IPS-NIHi11 (cell line): ENCODE measurements around the gene PHF14.

Experiments
- DNase-seq: peaks from one replicate; pipeline ENCODE4 v3.0.0; 2012; ENCODE audit warnings: mixed read lengths, low spot score

The PHF14 gene

GRCh38 chr7:11120068-11120664, 146.5 kb downstream of the PHF14 start:
- no peak for DNase-seq

GRCh38 chr7:11120675-11121220, 147.1 kb downstream of the PHF14 start:
- DNase-seq, result no peak

- DNase-seq, result no peak
Observed at GRCh38 chr7:11124856-11125559, 151.3 kb downstream of the PHF14 start.

- no peak for DNase-seq
Observed at GRCh38 chr7:11127114-11127785, 153.6 kb downstream of the PHF14 start.

- no peak for DNase-seq
Observed at GRCh38 chr7:11127988-11128387, 154.3 kb downstream of the PHF14 start.

- DNase-seq, result peak; percentile 3
Observed at GRCh38 chr7:11128498-11128897, 154.8 kb downstream of the PHF14 start.

- no peak for DNase-seq
Observed at GRCh38 chr7:11130012-11130411, 156.3 kb downstream of the PHF14 start.

- DNase-seq, result no peak
Observed at GRCh38 chr7:11130601-11131000, 156.9 kb downstream of the PHF14 start.

- no peak for DNase-seq
Observed at GRCh38 chr7:11133436-11133959, 159.8 kb downstream of the PHF14 start.

GRCh38 chr7:11135573-11135972, 161.9 kb downstream of the PHF14 start:
- DNase-seq, result no peak

- DNase-seq, result no peak
Observed at GRCh38 chr7:11141541-11141940, 167.9 kb downstream of the PHF14 start.

GRCh38 chr7:11153694-11154093, 180.0 kb downstream of the PHF14 start:
- DNase-seq, result no peak

GRCh38 chr7:11155883-11156282, 182.2 kb downstream of the PHF14 start:
- DNase-seq, result no peak

- DNase-seq, result no peak
Observed at GRCh38 chr7:11161499-11161898, 187.8 kb downstream of the PHF14 start.

- no peak for DNase-seq
Observed at GRCh38 chr7:11163220-11163619, 189.5 kb downstream of the PHF14 start.

GRCh38 chr7:11166051-11166450, 192.4 kb downstream of the PHF14 start:
- no peak for DNase-seq

- DNase-seq, result no peak
Observed at GRCh38 chr7:11168650-11169170, 195.0 kb downstream of the PHF14 start.

- DNase-seq, result no peak
Observed at GRCh38 chr7:11170175-11170574, 196.5 kb downstream of the PHF14 start.

- no peak for DNase-seq
Observed at GRCh38 chr7:11170863-11171568, 197.3 kb downstream of the PHF14 start.

GRCh38 chr7:11171569-11172192, 198.0 kb downstream of the PHF14 start:
- no peak for DNase-seq

GRCh38 chr7:11172835-11173234, 199.2 kb downstream of the PHF14 start:
- DNase-seq, result no peak
